ENCODE data around the gene LILRA2.

Gene LILRA2

DNA sequence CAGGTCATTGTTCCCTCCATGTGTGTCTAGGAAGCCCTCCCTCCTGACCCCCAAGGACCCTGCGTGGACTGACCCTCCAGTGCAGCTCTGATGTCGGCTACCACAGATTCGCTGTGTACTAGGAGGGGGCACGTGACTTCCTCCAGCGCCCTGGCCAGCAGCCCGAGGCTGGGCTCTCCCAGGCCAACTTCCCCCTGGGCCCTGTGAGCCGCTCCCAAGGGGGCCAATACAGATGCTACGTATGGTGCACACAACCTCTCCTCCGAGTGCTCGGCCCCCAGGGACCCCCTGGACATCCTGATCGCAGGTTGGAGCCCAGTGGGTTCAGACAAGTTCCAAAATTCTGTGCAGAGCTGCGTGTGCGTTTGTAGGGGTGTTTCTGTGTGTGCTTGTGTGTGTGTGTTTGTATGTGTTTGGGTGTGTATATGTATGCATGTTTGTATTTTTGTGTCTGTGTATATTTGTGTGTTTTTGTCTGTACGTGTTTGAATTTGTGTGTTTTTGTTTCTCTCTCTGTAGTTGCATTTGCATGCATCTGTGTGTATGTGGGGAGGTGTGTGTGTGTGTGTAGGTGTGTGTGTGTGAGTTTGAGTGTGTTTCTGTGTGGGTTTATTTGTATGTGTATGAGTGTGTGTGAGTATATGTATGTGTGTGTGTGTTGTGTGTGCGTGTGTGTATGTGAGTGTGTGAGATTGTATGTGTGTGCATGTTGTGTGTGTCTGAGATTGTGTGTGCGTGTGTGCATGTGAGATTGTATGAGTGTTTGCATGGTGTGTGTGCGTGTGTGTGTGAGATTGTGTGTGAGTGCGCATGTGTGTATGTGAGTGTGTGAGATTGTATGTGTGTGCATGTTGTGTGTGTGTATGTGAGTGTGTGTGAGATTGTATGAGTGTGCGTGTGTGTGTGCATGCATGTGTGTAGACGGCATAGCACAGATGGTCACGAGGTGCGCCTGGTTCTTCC is 21.4 kb upstream of the LILRA2 start:
- DNase-seq (ENCODE audit: low read depth in 2 of 2): no peak
- H3K4me3 ChIP-seq (replicated peaks in 1 of 2; ENCODE audit: low read depth in 2 of 2, low read length in 2 of 2): no peak overlapping the region
- TF ChIP-seq CTCF (IDR thresholded peaks at IDR 0.05; ENCODE audit: low read depth, low read length): no peak

GRCh38 chr19:54552913-54553310 is 20.7 kb upstream of the LILRA2 start:
- no peak overlapping the region for H3K4me3 ChIP-seq (replicated peaks in 1 of 2; ENCODE audit: low read depth in 2 of 2, low read length in 2 of 2)
- no peak for TF ChIP-seq CTCF (IDR thresholded peaks at IDR 0.05; ENCODE audit: low read depth, low read length)
- DNase-seq (ENCODE audit: low read depth in 2 of 2): no peak

- TF ChIP-seq CTCF (IDR thresholded peaks at IDR 0.05; ENCODE audit: low read depth, low read length): no peak
- no peak overlapping the region for H3K4me3 ChIP-seq (replicated peaks in 1 of 2; ENCODE audit: low read depth in 2 of 2, low read length in 2 of 2)
- no peak for DNase-seq (ENCODE audit: low read depth in 2 of 2)
These were observed 19.6 kb upstream of the LILRA2 start for GRCh38 chr19:54554006-54554405.

DNA sequence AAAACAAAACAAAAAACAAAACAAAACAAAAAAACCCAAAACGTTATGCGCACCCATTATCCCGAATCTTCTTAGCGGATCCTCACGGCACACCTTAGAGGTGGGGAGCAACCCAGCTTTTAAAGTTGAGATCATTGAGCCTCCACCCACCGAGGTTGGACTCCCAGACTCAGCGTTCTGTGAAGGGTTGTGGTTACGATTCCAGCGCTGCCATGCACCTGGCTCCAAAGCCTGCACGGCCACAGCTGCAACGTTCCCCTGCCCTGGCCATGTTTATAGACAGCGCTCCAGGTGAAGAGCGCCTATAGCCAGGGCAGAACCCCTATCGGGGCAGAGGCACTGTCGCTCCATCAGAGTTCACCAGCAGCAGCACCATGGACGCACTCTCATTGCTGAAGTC is 18.7 kb upstream of the LILRA2 start:
- no peak for TF ChIP-seq CTCF (IDR thresholded peaks at IDR 0.05; ENCODE audit: low read depth, low read length)
- H3K4me3 ChIP-seq (replicated peaks in 1 of 2; ENCODE audit: low read depth in 2 of 2, low read length in 2 of 2): no peak overlapping the region
- DNase-seq (ENCODE audit: low read depth in 2 of 2): no peak

DNA sequence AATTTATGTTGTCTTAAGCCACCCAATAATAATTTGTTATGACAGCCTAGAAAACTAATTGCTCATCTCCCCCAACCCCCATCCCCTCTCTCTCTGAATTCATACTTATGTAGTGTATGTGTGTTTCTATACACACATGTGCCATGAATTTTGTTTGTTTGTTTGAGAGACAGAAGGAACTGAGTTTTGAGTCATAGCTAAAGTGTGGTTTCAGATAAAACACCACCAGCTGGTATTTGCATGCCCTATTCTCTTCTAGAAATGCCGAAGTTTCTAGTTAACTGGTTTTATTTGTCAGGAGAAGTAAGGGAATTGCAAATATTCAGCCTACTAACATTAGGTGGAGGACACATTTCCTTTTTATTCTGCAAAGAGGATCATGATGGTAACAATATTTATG is 17.4 kb upstream of the LILRA2 start:
- no peak overlapping the region for H3K4me3 ChIP-seq (replicated peaks in 1 of 2; ENCODE audit: low read depth in 2 of 2, low read length in 2 of 2)
- no peak for TF ChIP-seq CTCF (IDR thresholded peaks at IDR 0.05; ENCODE audit: low read depth, low read length)
- DNase-seq (ENCODE audit: low read depth in 2 of 2): no peak

DNA sequence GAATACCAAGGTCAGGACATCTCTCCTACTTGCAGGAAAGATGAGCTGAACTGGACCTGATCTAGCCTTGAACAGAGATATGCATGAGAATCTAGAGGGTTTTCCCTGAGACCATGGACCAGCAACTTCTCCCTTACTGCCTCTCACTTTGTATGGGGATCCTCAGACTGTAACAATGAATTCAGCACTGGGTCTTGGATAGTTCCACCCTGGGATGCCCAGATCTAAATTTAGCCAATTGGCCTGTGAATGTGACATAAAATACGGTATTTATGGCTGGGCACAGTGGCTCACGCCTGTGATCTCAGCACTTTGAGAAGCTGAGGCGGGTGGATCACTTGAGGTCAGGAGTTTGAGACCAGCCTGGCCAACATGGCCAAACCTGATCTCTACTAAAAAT is 15.3 kb upstream of the LILRA2 start:
- DNase-seq (ENCODE audit: low read depth in 2 of 2): no peak
- no peak overlapping the region for H3K4me3 ChIP-seq (replicated peaks in 1 of 2; ENCODE audit: low read depth in 2 of 2, low read length in 2 of 2)
- TF ChIP-seq CTCF (IDR thresholded peaks at IDR 0.05; ENCODE audit: low read depth, low read length): no peak
